Activated T-cell treated with anti-CD3 and anti-CD28 coated beads for 1 hour (primary cell): ENCODE data around the gene ALDH5A1.
A peak's percentile ranks its signal among the peaks of the same experiment; 100 is the strongest.

ENCODE experiments used
- DNase-seq: peaks from one replicate; pipeline ENCODE4 v3.0.0-alpha.2; 2020; ENCODE audit warnings: low read depth

The ALDH5A1 gene

DNA sequence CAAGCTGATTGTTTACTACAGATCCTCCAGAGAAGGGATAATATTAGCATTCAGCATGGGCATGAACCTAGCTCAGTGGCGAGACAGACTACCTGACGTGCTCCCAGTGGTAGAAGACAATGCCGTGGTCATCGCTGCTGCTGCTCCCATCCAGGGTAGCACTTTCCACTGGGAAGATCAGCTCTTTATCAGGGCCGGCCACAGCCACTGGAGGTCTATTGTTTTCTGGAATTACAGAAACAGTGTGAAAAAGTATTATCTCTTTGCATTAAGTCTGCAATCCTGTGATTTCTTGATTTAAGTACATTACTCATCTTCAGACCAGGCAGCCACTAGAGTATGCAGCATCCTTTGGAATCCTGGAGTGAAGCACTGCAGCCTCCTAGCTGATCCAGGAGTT is 75.0 kb downstream of the ALDH5A1 start:
- no peak for DNase-seq

DNA sequence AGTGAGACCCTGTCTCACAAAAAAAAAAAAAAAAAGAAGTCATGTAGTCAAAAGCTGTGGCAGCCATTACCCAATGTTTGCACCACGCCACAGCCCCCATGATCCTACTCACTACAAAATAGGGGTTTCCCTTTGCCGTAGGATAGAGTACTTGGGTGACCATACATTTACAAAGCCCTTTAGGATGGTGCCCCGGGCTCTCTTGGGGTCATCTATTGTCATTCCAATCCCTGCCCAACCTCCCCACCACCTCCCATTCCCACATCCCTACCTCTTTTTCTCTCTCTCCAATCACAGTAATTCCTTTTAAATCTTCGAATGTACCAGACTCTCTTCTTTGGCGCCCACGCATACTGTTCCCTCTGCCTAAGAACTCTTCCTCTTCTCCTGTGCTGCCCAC is 76.6 kb downstream of the ALDH5A1 start:
- no peak for DNase-seq

DNA sequence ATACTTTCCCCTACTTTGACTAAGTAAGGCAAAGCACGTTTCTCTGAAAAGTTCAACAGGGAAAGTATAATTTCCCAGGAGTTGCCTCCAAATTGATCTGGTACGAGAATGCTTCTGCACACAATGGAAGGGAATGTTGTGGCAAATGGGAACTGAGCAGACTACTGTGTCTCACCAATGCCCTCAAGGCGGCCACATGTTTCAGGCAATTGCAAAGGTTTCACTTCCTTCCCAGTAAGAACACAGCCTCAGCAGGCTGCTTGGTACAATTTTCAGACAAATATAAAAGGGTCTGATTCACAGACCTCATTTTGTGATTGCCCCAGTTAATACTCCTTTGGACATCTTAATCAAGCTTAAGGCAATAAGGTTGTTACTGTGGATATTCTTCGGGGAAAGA is 80.0 kb downstream of the ALDH5A1 start:
- DNase-seq, result no peak

DNA sequence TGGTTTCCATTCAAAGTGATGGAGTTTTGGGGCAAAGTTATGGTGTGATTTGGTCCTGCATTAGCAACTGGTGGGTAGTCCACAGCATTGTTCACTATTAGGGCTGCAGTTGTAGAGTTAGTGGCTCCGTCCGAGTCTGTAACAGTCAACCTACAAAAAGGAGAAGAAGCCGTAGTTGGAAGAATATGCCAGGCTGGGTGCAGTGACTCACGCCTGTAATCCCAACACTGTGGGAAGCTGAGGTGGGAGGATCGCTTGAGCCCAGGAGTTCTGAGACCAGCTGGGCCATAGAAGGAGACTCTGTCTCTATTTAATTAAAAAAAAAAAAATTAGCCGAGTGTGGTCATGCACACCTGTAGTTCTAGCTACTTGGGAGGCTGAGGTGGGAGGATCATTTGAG is 81.7 kb downstream of the ALDH5A1 start:
- DNase-seq, result no peak

DNA sequence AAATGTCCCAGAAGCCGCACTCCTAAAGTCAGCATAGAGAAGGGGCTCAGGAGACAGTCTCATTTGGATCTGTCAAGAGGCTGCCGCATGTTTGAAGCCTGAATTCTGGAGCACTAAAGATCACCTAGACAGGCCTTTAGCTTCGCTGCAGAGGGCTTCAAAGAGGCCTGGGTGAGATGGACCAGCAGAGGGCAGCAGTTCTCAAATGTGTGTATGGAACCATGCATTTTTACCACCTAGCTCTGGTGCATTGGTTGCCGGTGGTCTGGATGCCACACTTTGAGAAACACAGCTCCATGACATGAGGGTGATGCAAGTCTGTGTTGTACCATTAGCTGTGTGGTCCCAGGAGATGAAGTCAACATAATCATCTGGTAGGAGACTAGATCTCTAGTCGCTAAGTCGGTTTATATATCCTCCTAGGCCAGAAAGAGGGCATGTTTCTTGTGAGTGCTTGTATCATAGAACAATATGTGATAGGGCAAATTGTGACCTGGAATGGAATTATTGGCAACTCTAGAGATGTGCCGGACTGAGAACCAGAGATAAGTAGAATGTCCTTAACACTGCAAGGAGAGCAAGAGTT is 86.4 kb downstream of the ALDH5A1 start:
- peak; percentile 77 for DNase-seq

DNA sequence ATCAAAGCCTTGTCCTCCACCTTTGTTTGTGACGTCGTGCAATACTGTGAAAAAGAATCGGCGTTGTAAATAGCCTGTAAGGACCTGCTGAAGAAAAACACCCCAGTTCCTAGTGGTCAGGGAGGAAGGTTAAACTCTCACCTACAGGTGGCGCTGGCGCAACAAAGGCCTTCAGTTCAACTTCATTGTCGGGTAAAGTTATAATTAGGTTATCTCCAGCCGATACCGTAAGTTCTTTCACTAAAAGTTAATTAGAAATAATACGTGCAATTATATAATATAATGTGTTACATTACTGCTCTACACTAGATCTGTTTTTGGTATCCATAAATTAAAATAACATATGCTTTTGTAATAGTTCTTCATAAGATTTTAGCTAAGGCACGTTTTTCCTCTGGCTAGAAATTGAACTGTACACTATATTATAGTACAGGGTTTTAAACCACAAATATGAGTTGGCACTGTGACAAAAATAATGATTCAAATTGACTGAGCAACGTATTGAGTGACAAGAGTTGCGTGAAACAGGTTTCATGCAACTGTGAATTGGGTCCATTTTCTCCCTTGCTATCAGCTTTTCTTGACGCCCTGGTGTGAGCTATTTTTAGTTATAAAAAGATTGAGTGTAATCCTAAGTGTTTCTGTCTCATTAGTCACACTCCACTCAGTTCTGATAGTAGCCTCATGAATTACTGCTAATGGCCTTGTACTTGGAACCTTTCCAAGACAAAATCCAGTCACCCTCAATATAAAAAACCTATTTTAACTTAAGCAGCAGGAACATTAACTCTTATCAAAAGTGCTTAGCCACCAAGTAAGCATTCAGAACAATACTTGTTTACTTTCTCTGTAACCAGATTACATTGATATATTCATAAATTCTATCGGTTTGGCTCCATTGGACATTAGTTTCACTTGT is 89.0 kb downstream of the ALDH5A1 start:
- peak; percentile 69 for DNase-seq

DNA sequence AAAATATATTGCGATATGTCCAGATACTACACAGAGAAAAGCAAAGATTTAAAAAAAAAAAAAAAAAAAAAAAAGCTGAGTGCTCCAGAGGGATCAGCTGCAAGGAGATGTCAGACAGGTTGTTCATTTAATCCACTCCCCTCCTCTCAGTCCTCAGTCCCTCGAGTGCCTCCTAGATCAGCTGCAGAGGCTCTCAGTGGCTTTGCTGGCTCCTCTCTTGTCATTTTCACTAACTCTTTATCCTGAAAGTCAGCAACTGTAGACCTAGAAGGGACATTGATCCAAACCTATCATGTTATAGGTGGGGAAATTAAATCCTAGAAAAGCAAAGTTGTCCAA is 89.6 kb downstream of the ALDH5A1 start:
- DNase-seq, result no peak
